ENCODE results near the gene CERK. TPM values are rescaled to one million over a fixed set of nuclear protein-coding genes. Genes with fewer than 3 reads are reported as not detected.

CERK gene
- total RNA-seq, 3 donors from 2014 or later, result 40.3 to 51.7 (median 50.0) TPM

DNA sequence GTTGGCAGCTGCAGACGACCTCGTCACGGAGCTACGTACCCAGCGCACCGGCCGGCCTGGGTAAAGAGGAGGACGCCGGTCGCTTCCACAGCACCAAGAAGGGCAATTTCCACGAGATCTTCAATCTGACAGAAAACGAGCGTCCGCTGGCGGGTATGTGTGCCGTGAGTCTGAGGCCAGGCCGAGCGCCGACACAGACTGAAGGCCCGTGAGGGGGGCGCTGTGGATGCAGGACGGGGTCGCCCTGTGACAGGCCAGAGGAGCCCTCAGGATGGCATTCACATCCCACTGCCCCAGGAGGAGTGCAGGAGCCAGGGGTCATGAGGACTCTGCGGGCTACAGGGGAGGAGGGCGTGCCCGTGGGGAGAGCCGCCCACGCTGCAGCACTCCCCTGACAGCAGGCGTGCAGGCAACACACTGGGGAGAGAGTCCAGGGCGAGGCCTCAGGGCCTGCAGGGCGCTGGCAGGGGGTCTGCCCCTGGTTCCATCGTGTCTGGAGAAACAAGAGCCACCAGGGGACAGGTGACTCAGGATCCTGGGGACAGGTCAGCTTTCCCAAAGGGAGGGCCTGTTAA is 64.3 kb downstream of the CERK start:
- intact Hi-C loops (cut with DNase I, micrococcal nuclease), result no loop called here
- DNase-seq (no peak), ATAC-seq (no peak)
- TF ChIP-seq, protein P1, sequence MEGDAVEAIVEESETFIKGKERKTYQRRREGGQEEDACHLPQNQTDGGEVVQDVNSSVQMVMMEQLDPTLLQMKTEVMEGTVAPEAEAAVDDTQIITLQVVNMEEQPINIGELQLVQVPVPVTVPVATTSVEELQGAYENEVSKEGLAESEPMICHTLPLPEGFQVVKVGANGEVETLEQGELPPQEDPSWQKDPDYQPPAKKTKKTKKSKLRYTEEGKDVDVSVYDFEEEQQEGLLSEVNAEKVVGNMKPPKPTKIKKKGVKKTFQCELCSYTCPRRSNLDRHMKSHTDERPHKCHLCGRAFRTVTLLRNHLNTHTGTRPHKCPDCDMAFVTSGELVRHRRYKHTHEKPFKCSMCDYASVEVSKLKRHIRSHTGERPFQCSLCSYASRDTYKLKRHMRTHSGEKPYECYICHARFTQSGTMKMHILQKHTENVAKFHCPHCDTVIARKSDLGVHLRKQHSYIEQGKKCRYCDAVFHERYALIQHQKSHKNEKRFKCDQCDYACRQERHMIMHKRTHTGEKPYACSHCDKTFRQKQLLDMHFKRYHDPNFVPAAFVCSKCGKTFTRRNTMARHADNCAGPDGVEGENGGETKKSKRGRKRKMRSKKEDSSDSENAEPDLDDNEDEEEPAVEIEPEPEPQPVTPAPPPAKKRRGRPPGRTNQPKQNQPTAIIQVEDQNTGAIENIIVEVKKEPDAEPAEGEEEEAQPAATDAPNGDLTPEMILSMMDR (IDR thresholded peaks at IDR 0.05), result no peak
- Histone ChIP-seq H3K36me3 (ENCODE audit: low read depth) (no peaks in the 10 kb centered on the region), H3K4me1 (ENCODE audit: low read depth) (peaks cover 12% of the 10 kb centered on the region), H3K9me3 (no peaks in the 10 kb centered on the region), H3K4me3 (no peak overlapping the region)

DNA sequence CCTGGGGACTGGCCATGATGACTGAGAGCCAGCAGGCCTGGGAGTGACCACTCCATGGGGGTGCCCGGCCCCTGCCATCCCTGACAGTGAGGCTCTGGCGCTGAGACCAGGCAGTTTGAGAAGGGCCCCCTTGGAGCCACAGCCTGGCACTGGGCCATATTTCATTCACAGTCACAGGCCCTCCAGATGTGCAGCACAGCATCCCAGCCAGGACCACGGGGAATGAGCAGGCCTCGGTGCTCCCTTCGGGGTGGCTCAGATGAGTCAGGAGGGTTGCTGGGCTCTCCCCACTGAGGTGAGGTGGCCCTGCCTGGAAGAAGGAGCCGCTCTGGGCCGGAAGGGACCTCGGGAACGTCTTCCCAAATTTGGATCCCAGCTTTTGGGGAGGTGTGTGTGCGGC is 64.8 kb downstream of the CERK start:
- intact Hi-C loops (cut with DNase I, micrococcal nuclease), result no loop called here
- Histone ChIP-seq H3K4me1 (ENCODE audit: low read depth) (peaks cover 12% of the 10 kb centered on the region), H3K9me3 (no peaks in the 10 kb centered on the region), H3K36me3 (ENCODE audit: low read depth) (no peaks in the 10 kb centered on the region), H3K4me3 (no peak overlapping the region)
- DNase-seq, result no peak
- TF ChIP-seq, protein P1 (IDR thresholded peaks at IDR 0.05), result no peak
- no peak for ATAC-seq

DNA sequence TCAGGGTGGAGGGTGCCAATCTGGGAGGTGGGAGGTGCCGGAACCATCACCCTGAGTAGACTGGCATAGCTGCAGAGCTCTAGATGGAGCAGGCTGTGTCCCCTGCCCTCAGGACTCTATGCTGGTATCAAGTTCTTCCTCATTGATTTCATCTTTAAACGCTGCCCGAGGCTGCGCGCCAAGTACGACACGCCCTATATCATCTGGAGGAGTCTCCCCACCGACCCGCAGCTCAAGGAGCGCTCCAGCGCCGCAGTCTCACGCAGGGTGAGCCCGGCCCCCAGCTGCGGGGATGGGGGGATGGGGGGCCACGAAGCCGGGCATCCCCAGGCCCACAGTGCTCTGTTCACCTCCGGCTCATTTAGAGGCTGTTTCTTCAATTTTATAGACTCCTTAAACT is 65.3 kb downstream of the CERK start:
- Histone ChIP-seq H3K4me3 (no peak overlapping the region), H3K4me1 (ENCODE audit: low read depth) (peaks cover 12% of the 10 kb centered on the region), H3K9me3 (no peaks in the 10 kb centered on the region), H3K36me3 (ENCODE audit: low read depth) (no peaks in the 10 kb centered on the region)
- TF ChIP-seq, protein P1 (IDR thresholded peaks at IDR 0.05), result no peak
- ATAC-seq, result peak; percentile 77
- intact Hi-C loops (cut with DNase I, micrococcal nuclease), result no loop called here
- DNase-seq, result peak in 2 of 3 donors; percentile 59 to 68

DNA sequence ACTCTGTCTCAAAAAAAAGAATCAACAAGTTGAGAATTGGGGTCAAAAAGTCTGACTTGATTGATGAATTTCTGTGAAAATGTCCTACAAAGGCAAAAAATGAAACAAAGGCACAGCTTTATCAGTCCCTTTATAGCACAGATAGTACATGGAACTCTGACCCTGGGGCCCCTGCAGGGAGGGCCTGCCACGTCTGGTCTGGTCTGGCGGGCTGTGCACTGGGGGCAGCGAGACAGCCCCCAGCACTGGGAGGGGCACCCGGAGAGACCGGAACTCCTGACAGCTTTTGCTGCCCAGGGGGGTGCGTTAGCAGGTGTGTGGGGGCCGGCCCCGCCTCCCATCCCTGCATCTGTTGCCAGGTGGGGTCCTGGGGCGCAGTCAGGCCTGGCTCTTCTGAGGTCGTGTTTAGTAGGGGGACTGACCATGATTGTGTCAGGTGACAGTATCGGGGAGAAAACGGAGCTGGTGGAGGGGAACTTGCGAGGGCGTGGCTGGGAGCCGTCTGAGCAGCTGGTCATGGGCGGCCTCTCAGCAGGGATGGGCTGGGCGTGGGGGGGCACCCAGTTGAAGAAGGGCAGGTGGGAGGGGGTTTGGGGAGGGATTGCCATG is 66.1 kb downstream of the CERK start:
- DNase-seq, result peak in 1 of 3 donors; percentile 61
- no peaks in the 10 kb centered on the region for H3K9me3 ChIP-seq
- H3K4me1 ChIP-seq (ENCODE audit: low read depth), result peaks cover 12% of the 10 kb centered on the region
- H3K4me3 ChIP-seq, result no peak overlapping the region
- ATAC-seq, result peak; percentile 34
- TF ChIP-seq, protein P1 (IDR thresholded peaks at IDR 0.05), result no peak
- intact Hi-C loops (cut with DNase I, micrococcal nuclease), result no loop called here
- H3K36me3 ChIP-seq (ENCODE audit: low read depth), result no peaks in the 10 kb centered on the region

DNA sequence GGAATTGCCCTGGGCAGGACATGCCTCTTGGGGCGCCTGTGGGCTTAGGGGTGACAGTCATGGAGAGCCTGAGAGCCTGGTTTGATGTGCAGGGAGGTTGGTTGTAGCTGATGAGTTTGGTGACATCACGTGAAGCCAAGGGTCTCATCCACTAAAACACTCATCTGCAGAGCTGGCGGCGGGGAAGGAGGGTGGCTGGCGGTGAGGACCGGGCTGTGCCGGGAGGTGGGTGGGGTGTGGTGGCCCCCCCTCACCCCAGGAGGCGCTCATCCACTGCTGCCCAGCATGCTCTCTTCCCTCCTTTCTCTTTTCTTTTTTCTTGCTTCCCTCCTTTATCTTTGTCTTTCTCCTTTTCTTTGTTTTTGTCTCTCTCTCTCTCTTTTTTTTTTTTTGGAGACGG is 68.9 kb downstream of the CERK start:
- intact Hi-C loops (cut with DNase I, micrococcal nuclease), result no loop called here
- no peaks in the 10 kb centered on the region for H3K36me3 ChIP-seq (ENCODE audit: low read depth)
- no peaks in the 10 kb centered on the region for H3K9me3 ChIP-seq
- ATAC-seq (no peak), DNase-seq (no peak)
- peaks cover 12% of the 10 kb centered on the region for H3K4me1 ChIP-seq (ENCODE audit: low read depth)
- no peak overlapping the region for H3K4me3 ChIP-seq
- TF ChIP-seq, protein P1 (IDR thresholded peaks at IDR 0.05), result no peak

Data from mucosa of descending colon (tissue), 3 donors.